NCI-H1417 treated with DMSO at 0.1 percent for 48 hours (cell line): ENCODE data around the gene MTRF1.
"Not testable (repeated sequence)": the region's sequence is repeated elsewhere in the genome, so short reads cannot be mapped to it uniquely, and the experiment has no call there.

Experiments used
- DNase-seq: peaks from one replicate; lab custom pipeline; 2025; lab: John Stamatoyannopoulos, UW

Gene MTRF1

DNA sequence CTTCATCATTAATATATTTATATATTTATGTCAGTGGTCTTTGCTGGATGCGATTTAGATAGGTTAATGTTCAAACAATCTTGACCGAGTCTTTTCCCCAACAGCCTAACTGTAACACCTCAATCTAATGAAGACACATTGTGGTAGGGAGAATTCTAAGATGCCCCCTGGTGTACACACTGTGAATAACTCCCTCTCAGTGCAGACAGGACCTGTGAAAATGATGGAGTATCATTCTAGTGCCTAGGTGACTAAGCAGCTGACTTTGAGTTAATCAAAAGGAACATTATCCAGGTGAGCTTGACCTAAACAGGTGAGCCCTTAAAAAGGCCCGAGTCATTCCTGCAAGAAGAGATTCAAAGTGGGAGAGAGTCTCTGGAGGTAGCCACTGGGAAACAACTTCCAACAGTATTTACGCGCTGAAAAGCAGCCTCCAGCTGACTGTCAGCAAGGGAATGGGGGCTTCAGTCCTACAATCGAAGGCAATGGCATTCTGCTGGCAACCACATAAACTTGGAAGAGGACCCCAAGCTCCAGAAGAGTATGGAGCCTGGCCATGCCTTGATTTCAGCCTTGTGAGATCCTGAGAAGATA, 41.0 kb downstream of the MTRF1 start:
- no peak for DNase-seq

- DNase-seq, result no peak
Measured at GRCh38 chr13:41220401-41220800, 43.0 kb downstream of the MTRF1 start.

DNA sequence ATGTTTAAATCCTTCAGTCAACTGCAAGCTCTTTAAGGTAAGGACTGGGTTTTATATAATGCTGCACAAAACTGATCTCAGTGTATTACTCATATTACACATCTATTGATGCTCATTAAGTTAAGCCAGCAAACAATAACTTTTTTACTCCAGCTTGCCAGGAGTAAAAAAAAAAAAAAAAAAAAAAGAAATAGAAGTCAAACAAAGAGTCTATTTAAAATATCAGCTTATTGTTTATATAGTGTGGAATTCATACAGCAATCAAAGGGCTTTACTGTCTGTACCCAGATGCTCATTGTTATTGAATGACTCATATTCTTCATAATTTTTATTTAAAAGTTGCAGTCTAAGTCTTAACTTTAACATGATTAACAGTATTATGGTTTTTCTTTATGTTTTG, 47.2 kb downstream of the MTRF1 start:
- no peak for DNase-seq

- DNase-seq, result no peak
Measured at GRCh38 chr13:41213919-41214318, 49.5 kb downstream of the MTRF1 start.

GRCh38 chr13:41213316-41213715, 50.1 kb downstream of the MTRF1 start:
- no peak for DNase-seq

- no peak for DNase-seq
Measured at GRCh38 chr13:41212881-41213280, 50.5 kb downstream of the MTRF1 start.

- no peak for DNase-seq
Measured at GRCh38 chr13:41211062-41211461, 52.3 kb downstream of the MTRF1 start.

GRCh38 chr13:41206467-41206866, 56.9 kb downstream of the MTRF1 start:
- no peak for DNase-seq

GRCh38 chr13:41203810-41204209, 59.6 kb downstream of the MTRF1 start:
- DNase-seq, result no peak

DNA sequence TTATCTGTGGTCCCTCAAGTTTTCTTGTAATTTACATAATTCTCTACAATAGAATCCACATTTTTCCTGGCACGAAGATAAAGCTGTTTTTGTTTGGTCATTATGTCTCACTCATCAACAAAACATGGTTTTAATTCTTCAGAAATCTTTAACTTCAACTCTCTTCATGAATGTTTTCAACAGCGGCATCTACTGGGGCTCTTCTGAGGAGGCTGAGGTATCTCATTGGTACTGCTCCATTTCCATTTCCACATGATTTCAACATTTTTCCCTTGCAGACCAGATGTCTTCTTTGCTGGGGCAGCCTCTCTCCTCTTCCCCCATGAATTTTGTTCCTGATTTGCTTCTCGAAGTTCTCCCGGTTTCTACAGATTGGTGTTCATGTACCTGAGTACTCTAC, 63.2 kb downstream of the MTRF1 start:
- DNase-seq, result no peak

DNA sequence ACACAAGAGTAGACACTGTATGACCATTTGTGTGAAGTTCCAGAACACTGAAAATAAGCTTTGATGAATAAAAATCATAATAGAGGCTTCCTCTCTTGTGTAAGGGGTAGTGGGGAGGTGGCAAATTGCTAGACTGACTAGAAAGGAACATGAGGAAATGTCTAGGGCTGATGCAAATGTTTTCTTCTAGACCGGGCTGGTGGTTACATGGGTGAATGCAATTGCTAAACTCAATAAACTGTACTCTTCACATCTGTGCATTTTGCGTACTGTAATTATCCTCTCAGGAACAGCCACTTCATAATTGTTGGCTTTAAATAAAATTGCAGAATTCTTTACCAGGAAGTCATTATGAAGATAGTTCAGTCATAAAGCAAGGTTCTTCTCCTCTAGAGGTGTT, 63.9 kb downstream of the MTRF1 start:
- DNase-seq, result no peak

DNA sequence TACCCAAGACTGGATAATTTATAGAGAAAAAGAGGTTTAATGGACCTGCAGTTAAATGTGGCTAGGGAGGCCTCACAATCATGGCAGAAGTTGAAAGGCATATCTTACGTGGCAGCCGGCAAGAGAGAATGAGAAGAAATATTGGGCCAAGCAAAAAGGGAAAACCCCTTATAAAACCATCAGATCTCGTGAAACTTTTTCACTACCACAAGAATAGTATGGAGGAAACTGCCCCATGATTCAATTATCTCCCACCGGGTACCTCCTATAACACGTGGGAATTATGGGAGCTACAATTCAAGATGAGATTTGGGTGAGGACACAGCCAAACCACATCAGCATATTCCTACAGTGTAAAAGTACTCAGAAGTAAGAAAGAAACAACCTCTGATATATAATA, 64.3 kb downstream of the MTRF1 start:
- DNase-seq, result no peak

DNA sequence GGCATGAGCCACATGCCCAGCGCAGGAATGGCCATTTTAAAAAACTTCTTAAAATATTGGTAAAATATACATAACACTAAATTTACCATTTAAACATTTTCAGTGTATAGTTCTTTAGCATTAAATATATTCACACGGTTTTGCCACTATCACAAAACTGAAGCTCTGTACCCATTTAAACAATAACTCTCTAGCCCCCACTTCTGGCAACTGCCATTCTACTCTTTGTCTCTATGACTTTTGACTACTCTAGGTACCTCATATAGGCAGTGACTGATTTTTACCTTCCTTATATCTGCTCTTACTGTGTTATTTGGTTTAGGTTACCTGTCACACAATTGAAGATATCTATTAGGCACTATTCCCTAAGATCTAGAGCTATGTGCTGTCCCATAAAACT, 66.8 kb downstream of the MTRF1 start:
- no peak for DNase-seq

DNA sequence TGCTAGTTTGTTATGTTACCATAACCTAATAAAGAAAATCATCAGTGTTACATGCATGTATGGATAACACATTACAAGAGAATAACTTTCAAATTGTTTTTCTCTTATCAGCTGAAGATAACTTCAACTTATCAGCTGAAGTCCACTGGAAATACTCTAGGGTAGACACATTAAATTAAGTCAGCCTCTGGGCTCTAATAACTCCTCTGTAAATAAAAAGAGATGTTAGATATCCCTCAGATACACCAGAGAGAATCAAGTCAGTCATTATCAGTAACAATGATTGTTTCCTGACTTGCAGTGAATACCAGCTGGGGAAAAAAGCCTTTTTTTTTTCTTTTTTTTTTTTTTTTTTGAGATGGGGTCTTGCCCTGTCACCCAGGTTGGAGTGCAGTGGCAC, 67.4 kb downstream of the MTRF1 start:
- DNase-seq, result no peak

GRCh38 chr13:41193919-41194824, 69.2 kb downstream of the MTRF1 start, which contains the start of gene KBTBD7:
TSS of gene KBTBD7 (minus strand) at chr13:41194569. CDS start at chr13:41194257, 312 bp downstream.
- peak; percentile 63 for DNase-seq

GRCh38 chr13:41193469-41193868, 69.9 kb downstream of the MTRF1 start:
- DNase-seq, result no peak

- DNase-seq, result no peak
Measured at GRCh38 chr13:41188584-41188983, 74.8 kb downstream of the MTRF1 start.

DNA sequence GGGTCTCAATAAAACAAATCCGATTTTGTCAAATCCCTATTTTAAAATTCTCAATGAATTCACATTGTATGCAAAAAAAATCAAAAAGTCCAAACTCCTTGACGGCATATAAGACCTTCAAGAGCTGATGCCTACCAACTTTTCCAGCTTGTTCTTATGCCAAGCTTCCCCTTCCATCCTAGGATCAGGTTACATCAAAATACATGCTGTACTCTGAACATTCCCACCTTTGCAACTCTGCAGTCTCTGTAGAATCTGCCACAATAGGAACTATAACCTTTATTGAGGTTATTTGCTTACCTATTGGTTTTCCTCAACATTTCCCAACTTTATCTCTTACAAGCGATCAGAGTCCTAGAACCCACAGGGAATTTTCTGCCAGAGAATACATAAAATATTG, 76.9 kb downstream of the MTRF1 start:
- DNase-seq, result no peak

DNA sequence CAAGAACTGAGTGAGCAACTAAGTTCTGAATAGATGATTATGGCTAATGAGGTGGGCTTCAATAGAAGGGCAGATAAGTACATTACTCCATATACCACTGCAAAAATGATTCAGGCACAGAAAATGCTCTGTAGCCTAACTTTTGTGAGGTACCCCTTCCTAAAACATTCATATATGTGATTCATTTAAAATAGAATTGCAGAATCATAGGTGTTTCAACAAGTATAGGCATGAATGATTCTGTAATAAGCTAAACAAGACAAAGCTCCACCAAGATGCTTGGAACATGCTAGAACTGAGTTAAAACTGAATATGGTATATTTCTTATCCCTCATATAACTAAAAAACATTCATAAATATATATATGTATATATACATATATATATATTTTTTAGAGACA, 81.1 kb downstream of the MTRF1 start:
- no peak for DNase-seq

DNA sequence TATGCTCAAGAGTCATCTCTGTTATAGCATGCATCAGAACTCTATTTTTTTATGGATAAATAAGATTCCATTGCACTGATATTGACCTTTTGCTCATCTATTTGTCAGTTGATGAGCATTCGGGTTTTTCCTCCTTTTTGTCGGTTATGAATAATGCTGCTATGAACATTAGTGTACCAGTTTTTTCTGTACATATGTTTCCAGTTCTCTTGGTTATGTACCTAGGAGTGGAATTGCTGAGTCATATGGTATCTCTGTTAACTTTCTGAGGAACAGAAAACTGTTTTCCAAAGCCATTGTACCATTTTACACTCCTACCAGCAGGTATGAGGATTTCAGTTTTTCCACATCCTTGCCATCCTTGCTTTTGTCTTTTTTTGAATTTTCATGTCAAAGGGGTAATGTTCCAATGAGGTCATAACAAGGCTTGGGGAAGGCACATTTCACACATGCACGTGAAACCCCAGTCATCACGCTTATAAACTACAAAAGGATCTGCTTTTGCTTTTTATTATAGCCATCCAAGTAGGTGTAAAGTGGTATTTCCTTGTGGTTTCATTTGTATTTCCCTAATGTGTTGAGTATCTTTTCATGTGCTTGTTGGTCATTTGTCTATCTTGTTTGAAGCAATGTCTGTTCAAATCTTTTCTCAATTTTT, 83.7 kb downstream of the MTRF1 start:
- no peak for DNase-seq

DNA sequence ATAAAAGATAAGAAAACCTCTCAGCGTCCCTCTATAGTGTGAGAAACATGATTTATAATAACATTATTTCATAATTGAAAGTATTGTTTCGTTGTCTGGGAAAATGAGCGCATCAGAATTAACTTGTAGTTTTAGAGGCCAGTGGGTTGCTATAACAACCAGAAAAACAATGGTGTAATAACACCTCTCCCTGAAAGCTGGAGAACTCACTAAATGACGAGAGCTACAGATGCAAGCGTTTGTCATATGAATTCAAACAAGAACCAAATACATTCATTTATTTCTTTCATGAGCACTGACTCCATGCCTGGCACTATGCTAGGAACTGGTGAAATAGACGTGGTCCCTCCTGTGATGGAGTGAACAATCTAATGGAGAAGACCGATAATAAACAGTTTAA, 85.3 kb downstream of the MTRF1 start:
- DNase-seq, result no peak

DNA sequence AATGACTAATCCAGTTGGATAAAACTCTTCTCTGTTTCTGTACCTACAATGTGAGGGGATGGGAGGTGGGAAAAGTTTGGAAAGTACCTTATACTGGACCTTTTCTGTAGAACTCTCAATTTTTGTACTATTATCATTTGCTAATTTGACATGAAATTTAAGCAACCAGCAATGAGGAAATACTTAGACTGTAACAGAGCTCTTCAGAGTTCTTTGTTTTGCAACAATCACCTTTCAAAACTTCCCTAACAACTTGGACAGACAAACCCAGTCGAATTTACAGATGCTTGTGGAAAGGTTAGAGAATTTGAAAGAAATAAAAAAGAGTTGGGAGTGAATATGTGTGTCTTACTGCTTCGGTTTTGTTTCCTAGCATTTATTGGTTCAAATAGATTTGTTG, 85.8 kb downstream of the MTRF1 start:
- DNase-seq, result no peak

- not testable (repeated sequence) for DNase-seq
Measured at GRCh38 chr13:41175576-41175975, 87.8 kb downstream of the MTRF1 start.
